IPS-20b (cell line): ENCODE measurements around the gene ABCA9.

ENCODE experiments used
- H3K27ac ChIP-seq: one replicate; pipeline ENCODE4 v1.5.1; 2013; ENCODE audit warnings: low read length
- H3K27me3 ChIP-seq: 2 replicates; pipeline ENCODE4 v1.6.1; 2013; ENCODE audit warnings: mild to moderate bottlenecking, low read length, inconsistent platforms; ENCODE audit not compliant: insufficient read depth
- H3K36me3 ChIP-seq: 2 replicates; pipeline ENCODE4 v1.6.1; 2013; ENCODE audit warnings: low read depth, mild to moderate bottlenecking, inconsistent platforms, low read length, moderate library complexity; ENCODE audit not compliant: insufficient read depth
- H3K4me1 ChIP-seq: 2 replicates; pipeline ENCODE4 v1.6.1; 2013; ENCODE audit warnings: mild to moderate bottlenecking, control low read depth, inconsistent platforms, low read length, moderate library complexity; ENCODE audit not compliant: insufficient read depth
- H3K4me3 ChIP-seq: 2 replicates; pipeline ENCODE4 v1.5.1; 2013; ENCODE audit warnings: mild to moderate bottlenecking, low read length, inconsistent platforms
- H3K9ac ChIP-seq: 2 replicates; pipeline ENCODE4 v1.6.1; 2013; ENCODE audit warnings: low read depth, mild to moderate bottlenecking, inconsistent platforms, low read length, moderate library complexity
- H3K9me3 ChIP-seq: 2 replicates; pipeline ENCODE4 v1.6.1; 2013; ENCODE audit warnings: mild to moderate bottlenecking, low read depth, low read length, inconsistent platforms; ENCODE audit not compliant: insufficient read depth

ABCA9 gene

DNA sequence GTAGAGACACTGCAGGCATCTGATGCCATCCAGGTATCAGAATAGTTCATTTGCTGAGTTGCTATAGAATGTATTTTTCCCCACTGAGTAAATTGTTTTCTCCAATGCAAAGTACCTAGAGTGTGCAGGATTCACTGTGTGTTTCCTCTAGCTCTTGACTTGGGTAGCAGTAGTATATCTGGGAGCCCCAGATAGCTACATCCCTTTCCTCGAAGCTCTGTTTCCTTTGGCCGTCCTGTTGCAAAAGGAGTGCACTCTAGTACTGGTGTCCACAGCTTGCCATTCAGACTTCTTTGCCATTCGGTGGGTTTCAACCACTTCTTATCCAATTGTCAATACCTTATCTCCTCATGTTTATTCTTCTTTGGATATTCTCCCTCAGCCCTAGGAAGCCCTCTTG, 118.3 kb downstream of the ABCA9 start:
- Histone ChIP-seq H3K27me3 (no peaks in the 10 kb centered on the region), H3K9me3 (no peaks in the 10 kb centered on the region), H3K4me1 (no peaks in the 10 kb centered on the region), H3K4me3 (no peak overlapping the region), H3K27ac (no peak overlapping the region), H3K9ac (no peak overlapping the region), H3K36me3 (no peaks in the 10 kb centered on the region)

DNA sequence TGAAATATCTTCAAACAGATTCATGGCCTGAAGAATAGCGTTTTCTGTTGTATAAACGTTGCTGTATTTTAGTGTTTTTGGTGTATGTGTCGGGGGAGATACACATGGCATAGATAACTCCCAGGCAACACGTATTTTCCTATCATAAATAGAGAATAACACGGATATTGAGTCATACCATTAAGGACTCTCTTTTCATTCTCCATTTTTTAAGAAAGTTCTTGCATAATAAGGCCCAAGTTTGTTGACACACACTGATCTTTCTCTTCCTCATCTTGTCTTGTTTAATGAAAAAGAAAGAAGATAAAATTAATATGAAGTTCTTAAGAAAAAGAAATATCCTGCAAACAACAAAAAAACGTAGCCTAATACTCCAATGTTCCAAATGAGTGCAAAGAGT, 119.0 kb downstream of the ABCA9 start:
- no peaks in the 10 kb centered on the region for H3K9me3 ChIP-seq
- no peaks in the 10 kb centered on the region for H3K36me3 ChIP-seq
- no peaks in the 10 kb centered on the region for H3K4me1 ChIP-seq
- no peak overlapping the region for H3K27ac ChIP-seq
- no peak overlapping the region for H3K9ac ChIP-seq
- no peaks in the 10 kb centered on the region for H3K27me3 ChIP-seq
- H3K4me3 ChIP-seq = no peak overlapping the region

DNA sequence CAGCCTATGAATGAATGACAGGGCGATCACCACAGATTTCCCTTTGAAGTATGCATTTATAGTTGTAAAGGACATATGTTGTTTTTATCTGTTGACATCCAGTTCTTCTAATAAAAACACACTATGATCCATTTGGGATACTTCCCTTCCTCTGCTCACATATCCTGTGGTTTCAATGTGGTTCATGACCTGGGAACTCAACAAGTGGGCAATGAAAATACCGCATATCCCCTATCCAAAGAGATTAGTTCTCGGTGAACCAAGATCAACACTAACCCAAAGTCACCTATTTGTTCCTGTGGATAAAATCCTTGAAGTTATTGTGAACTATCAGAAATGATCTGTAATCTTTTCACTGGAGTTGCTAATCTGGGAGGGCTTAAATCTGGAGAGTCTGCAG, 121.5 kb downstream of the ABCA9 start:
- H3K9me3 ChIP-seq = no peaks in the 10 kb centered on the region
- no peaks in the 10 kb centered on the region for H3K4me1 ChIP-seq
- no peaks in the 10 kb centered on the region for H3K27me3 ChIP-seq
- no peak overlapping the region for H3K9ac ChIP-seq
- H3K27ac ChIP-seq = no peak overlapping the region
- H3K4me3 ChIP-seq = no peak overlapping the region
- H3K36me3 ChIP-seq = no peaks in the 10 kb centered on the region

GRCh38 chr17:68937890-68938514, 122.7 kb downstream of the ABCA9 start:
- no peak overlapping the region for H3K4me3 ChIP-seq
- H3K27ac ChIP-seq = no peak overlapping the region
- H3K36me3 ChIP-seq = no peaks in the 10 kb centered on the region
- H3K27me3 ChIP-seq = no peaks in the 10 kb centered on the region
- H3K4me1 ChIP-seq = no peaks in the 10 kb centered on the region
- H3K9ac ChIP-seq = no peak overlapping the region
- no peaks in the 10 kb centered on the region for H3K9me3 ChIP-seq

DNA sequence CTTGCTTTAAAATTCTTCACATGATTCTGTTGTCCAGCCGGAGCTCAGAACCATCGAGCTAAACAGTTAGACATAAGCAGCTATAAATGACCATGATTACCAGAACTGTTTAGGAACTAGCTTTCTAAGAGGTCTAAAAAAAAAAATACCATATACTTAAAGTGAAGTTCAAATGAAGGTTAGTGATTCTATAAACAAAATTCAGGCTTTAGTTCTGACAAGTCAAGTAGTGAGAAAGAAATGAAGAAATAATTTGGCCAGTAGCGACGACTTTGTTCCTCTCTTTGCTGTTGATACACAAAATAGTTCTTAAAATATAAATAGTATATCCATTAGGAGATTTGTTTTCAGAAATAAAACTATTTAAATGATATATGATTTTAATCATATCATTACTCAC, 133.2 kb downstream of the ABCA9 start:
- Histone ChIP-seq H3K9me3 (no peaks in the 10 kb centered on the region), H3K4me3 (no peak overlapping the region), H3K27me3 (no peaks in the 10 kb centered on the region), H3K4me1 (no peaks in the 10 kb centered on the region), H3K36me3 (no peaks in the 10 kb centered on the region), H3K9ac (no peak overlapping the region), H3K27ac (no peak overlapping the region)

DNA sequence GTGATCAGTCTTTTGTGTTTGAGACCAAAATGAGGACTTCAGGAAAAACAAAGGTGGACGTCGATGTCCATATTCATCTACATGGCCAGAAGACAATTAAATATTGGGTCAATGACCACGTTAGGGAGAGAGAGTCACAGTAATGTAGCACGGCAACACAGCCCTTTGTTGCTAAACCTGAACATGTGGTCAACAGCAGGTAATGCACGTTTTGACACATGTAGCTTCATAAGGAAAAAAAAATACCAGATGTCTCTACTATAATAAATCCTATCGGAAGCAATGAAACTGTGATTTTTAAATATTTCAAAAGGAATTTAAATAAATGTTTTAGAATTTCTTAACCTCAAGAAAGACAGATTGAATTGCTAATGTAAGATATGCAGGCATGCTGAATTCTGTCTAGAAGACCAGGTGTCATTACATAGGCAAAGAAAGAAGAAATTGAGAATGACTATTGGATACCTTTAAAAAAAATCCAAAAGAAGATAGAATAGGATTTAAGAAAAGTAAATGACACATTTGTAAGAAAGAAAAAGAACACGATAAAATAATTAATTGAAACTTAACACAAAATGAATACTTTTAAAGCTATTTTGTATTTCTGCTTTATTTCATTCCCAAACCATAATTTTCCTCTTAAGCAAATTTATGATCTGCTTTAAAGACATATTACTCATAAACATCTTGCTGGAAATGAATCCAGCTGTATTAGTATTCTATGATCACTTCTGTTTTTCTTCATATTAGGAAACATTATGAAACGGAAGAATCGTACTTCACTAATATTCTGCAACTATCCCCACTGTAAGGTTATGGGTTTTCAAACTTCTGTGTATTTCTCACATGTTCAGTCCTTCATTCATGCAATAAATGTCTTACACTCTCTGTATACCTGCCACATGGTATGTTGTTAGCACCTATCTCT, 135.7 kb downstream of the ABCA9 start:
- Histone ChIP-seq H3K27me3 (no peaks in the 10 kb centered on the region), H3K4me3 (no peak overlapping the region), H3K27ac (no peak overlapping the region), H3K4me1 (no peaks in the 10 kb centered on the region), H3K36me3 (no peaks in the 10 kb centered on the region), H3K9me3 (no peaks in the 10 kb centered on the region), H3K9ac (no peak overlapping the region)
